HG02973 (cell line): ENCODE measurements around the gene ADGRA1.

Experiments
- ATAC-seq: cut with Tn5 transposase; IDR thresholded peaks from one replicate; pipeline ENCODE4 v1.9.1; 2021; ENCODE audit warnings: moderate library complexity; ENCODE audit not compliant: unreplicated experiment

The ADGRA1 gene

GRCh38 chr10:133072720-133073390 is 14.9 kb upstream of the ADGRA1 start:
- no peak for ATAC-seq

DNA sequence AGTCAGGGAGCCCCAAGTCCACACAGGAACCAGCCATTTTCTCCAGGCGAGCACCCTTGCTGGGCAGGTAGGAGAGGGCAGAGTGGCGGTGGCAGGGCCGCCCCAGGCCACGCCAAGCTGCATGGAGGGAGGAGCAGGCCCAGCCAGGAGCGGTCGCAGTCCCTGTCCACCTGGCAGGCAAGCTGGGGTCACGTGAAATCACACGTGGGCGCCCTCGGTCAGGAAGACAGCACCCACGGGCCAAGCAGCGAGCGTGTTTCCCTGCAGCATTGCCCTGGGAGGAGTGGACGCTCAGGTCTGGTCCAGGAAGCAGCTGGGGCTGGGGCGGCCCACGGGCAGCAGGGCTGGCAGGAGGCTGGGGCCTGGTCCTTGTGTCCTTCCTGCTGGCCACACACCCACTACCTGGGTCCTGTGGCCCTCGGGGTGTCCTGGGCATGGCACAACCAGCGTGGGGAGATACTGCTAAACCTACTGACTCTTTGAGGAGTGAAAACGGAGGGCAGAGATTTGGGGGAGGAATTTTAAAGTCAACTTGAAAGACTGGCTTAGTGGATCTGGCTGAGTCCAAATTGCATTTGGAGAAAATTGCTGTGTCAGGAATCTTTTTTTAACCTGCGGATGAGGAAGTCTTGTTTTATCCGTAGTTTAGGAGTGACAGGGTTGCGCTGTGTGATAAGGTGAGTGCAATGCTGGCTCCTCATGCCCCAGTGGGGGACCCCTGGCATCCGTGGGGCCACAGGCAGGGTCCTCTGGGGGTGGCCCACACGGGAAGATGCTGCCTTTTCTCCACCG is 12.2 kb upstream of the ADGRA1 start:
- no peak for ATAC-seq

GRCh38 chr10:133076274-133077038 is 11.3 kb upstream of the ADGRA1 start:
- no peak for ATAC-seq

DNA sequence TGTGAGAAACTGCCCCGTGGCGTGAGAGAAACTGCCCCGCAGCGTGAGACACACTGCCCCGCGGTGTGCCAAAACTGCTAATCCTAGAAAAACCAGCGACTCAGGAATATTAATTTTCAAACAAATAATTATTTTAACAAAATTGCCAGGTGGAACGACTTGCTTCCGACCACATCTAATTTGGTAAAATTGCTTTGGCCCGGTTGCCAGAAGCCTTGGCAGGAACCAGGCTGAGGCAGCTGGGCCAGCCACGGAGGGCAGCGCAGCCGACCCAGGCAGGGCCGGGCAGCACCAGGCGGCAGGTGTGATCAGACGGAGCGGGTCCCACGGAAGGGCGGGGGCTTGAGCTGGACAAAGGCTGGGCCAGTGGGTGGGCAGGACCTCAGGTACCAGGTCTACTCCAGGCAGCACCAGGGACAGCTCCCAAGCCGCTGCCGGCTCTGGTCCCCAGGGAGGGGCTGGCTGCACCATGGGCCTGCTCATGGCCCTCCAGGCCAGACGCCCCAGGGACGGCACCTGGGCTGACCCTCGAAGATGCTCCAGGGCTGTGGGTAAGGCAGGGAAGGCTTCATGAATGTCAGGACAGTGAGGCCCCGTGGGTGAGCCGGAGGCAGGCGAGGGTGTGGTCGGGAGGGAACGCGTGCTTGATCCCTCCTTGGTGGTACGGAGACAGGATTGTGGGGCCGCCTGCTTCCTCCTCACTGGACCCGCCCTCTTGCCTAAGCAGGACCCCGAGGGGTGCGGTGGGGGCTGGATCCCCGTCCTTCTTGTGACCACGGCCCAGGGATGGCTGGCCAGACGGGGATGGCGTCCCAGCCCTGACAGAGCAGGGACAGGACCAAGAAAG is 7.7 kb upstream of the ADGRA1 start:
- ATAC-seq: no peak

- ATAC-seq: no peak
Measured at GRCh38 chr10:133080683-133081040, 7.1 kb upstream of the ADGRA1 start.

DNA sequence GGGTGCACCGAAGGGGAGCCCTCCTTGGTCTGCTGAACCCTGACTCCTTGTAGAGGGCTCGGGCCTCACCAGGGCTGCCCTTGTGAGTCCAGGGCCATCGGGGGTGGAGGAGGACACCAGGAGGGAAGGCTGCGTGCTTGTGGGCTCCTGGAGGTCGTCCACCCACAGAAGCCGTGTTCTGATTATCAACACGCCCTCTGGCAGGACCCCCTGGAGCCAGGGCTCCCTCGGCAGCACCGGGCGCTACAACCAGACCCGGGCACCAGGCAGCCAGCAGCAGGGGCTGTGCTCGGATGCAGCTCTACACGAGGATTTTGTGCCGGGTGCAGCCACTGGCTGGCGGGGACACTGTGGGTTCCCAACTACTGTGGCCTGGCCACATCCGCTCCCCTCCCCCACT is 6.1 kb upstream of the ADGRA1 start:
- ATAC-seq: no peak

GRCh38 chr10:133082685-133083421 is 4.9 kb upstream of the ADGRA1 start:
- no peak for ATAC-seq

GRCh38 chr10:133083422-133084100 is 4.2 kb upstream of the ADGRA1 start:
- ATAC-seq: no peak

GRCh38 chr10:133084491-133084890 is 3.2 kb upstream of the ADGRA1 start:
- no peak for ATAC-seq

DNA sequence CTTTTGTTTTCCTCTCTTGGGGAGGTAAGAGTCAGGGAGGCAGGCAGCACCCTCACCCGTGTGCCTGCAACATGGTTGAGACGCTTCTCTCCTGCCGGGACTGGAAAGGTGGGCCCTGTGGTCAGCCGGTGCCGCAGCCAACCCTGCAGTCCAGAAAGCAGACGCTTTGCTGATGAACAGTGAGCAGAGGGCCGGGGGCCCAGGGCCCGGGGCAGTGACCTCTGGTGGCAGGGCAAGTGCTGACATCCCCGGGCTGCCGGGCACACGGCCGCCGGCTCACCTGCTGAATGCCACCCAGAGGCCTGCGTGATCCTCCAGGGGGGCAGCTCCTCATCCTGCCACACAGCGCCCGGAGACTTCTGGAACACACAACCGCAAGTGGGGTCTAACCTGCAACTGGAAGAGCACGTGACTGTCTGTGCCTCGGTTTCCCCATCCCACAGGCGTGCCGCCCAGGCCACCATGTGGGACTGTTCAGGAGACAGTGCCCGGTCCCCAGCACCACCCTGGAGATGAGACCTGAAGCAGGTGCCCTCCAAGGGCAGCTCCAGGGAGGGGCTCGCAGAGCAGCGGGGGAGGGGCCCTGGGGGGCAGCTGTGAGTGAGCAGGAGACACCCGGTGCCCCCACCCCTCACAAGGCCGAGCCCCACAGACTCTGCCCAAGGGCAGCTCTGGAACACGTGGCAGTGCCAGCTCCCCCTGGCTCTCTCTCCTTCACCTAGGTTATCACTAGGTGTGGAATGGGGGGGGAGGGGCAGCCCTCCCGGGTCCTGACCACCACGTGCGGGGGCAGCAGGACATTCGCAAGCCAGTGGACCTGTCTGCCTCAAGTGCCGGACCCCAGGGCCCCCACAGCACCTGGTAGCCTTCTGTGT is 2.2 kb upstream of the ADGRA1 start:
- ATAC-seq: no peak

GRCh38 chr10:133086247-133086646 is 1.5 kb upstream of the ADGRA1 start:
- no peak for ATAC-seq

- no peak for ATAC-seq
Measured at GRCh38 chr10:133087045-133087678, 562 bp upstream of the ADGRA1 start.

- no peak for ATAC-seq
Measured at GRCh38 chr10:133088179-133088955, 643 bp downstream of the ADGRA1 start.

- ATAC-seq: no peak
Measured at GRCh38 chr10:133088956-133089800, 1.5 kb downstream of the ADGRA1 start.

- ATAC-seq: no peak
Measured at GRCh38 chr10:133090101-133090500, 2.4 kb downstream of the ADGRA1 start.

GRCh38 chr10:133090654-133091053 is 2.9 kb downstream of the ADGRA1 start:
- no peak for ATAC-seq

DNA sequence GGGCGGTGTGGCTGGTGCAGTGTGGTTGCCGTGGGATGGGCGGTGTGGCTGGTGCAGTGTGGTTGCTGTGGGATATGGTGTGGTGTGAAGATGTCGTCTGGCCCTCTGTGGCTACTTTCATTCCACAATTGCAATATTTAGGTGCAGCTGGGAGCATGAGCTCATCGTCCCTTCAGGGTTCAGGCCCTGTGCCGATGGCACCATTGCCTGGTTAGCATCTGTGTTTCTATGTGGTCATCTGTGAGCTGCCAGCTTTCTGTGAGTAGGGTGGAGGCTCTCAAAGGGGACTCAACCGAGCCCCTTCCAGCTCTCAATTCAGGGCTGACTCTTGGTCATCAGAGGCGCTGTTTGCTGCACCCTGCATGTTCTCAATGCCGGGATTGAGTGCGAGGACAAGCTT is 3.6 kb downstream of the ADGRA1 start:
- ATAC-seq: no peak
